Activated CD8-positive, alpha-beta memory T cell treated with anti-CD3 and anti-CD28 coated beads, Interleukin-2, amount 10 ng/mL, durations not matched to agents 7 days and 5 days (primary cell): ENCODE measurements around the gene SLC11A2. TPM values are rescaled to one million over a fixed set of nuclear protein-coding genes. Genes with fewer than 3 reads are reported as not detected.

Experiments
- ATAC-seq: fragments of 150-1000 bp; cut with Tn5 transposase; one replicate; pipeline ENCODE4 v1.10.0; 2021; ENCODE audit warnings: moderate library complexity
- CTCF ChIA-PET: fragments of 350-600 bp; sonication (Branson Sonifier 250); formaldehyde crosslinking; loops from one replicate; lab custom pipeline; 2021; ENCODE audit warnings: antibody characterized with exemption; lab: Charles Lee
- DNase-seq: peaks from one replicate; pipeline ENCODE4 v3.0.0-alpha.2; 2020
- H3K27ac Mint-ChIP-seq: one replicate; pipeline ENCODE4 v1.8.0; 2021; ENCODE audit warnings: mild to moderate bottlenecking, mixed read lengths
- H3K27me3 Mint-ChIP-seq: one replicate; pipeline ENCODE4 v1.8.0; 2021; ENCODE audit warnings: mixed read lengths
- H3K36me3 Mint-ChIP-seq: one replicate; pipeline ENCODE4 v1.8.0; 2021; ENCODE audit warnings: mild to moderate bottlenecking, mixed read lengths
- H3K4me1 Mint-ChIP-seq: one replicate; pipeline ENCODE4 v1.8.0; 2021; ENCODE audit warnings: mixed read lengths
- H3K4me3 Mint-ChIP-seq: one replicate; pipeline ENCODE4 v1.8.0; 2021; ENCODE audit warnings: mild to moderate bottlenecking, moderate library complexity, mixed read lengths
- H3K9me3 Mint-ChIP-seq: one replicate; pipeline ENCODE4 v1.8.0; 2022; ENCODE audit warnings: low read depth, mixed read lengths
- total RNA-seq, 2 experiments: library from RNA; stranded (reverse); gene quantifications; one replicate each; pipeline ENCODE4 v1.2.3, GENCODE V29; 2021

Gene SLC11A2
- total RNA-seq = 10 to 100 TPM; 38.2 to 42.3 TPM

GRCh38 chr12:51025836-51026638 is at the start of gene SLC11A2:
SLC11A2 (minus strand) TSS chr12:51026384; CDS start chr12:51010728, 15,656 bp downstream.
- peak; percentile 95 for DNase-seq
- CTCF ChIA-PET = interaction anchor here (0.9 to 4.6 kb wide), 13 partner anchors 21 to 316 kb away, joined by 3 to 46 read pairs (median 4); partner anchors contain the start of genes ATF1 and DAZAP2
- Mint-ChIP-seq H3K9me3 (no peaks in the 10 kb centered on the region), H3K27me3 (peaks cover 6% of the 10 kb centered on the region), H3K4me3 (peak within 1 kb of the TSS; percentile 87), H3K4me1 (peaks cover 44% of the 10 kb centered on the region), H3K36me3 (no peaks in the 10 kb centered on the region), H3K27ac (peak within 1 kb of the TSS; percentile 90)
- ATAC-seq = peak; percentile 96

GRCh38 chr12:51075390-51075789 is 49.2 kb upstream of the SLC11A2 start:
- no peaks in the 10 kb centered on the region for H3K9me3 Mint-ChIP-seq
- no peak for ATAC-seq

GRCh38 chr12:51071663-51072062 is 45.5 kb upstream of the SLC11A2 start:
- no peak for DNase-seq
- Mint-ChIP-seq H3K9me3 (no peaks in the 10 kb centered on the region), H3K4me3 (no peak overlapping the region), H3K36me3 (peaks cover 9% of the 10 kb centered on the region), H3K4me1 (peaks cover 9% of the 10 kb centered on the region), H3K27me3 (no peaks in the 10 kb centered on the region), H3K27ac (no peak overlapping the region)
- no peak for ATAC-seq
- CTCF ChIA-PET = no interaction called here

More at GRCh38 chr12:51075390-51075789, 49.2 kb upstream of the SLC11A2 start:
- CTCF ChIA-PET = no interaction called here
- Mint-ChIP-seq H3K27me3 (no peaks in the 10 kb centered on the region), H3K27ac (no peak overlapping the region), H3K4me3 (no peak overlapping the region), H3K36me3 (peaks cover 13% of the 10 kb centered on the region), H3K4me1 (peaks cover 15% of the 10 kb centered on the region)
- DNase-seq = no peak

GRCh38 chr12:51070004-51070403 is 43.8 kb upstream of the SLC11A2 start:
- peaks cover 1% of the 10 kb centered on the region for H3K4me1 Mint-ChIP-seq
- no peak overlapping the region for H3K4me3 Mint-ChIP-seq
- H3K9me3 Mint-ChIP-seq = no peaks in the 10 kb centered on the region
- no peaks in the 10 kb centered on the region for H3K27me3 Mint-ChIP-seq
- ATAC-seq = no peak
- H3K27ac Mint-ChIP-seq = no peak overlapping the region
- CTCF ChIA-PET = interaction anchor here (0.6 kb wide), 1 partner anchor 998 kb away, joined by 3 read pairs; no protein-coding TSS in a partner anchor
- H3K36me3 Mint-ChIP-seq = peaks cover 11% of the 10 kb centered on the region
- no peak for DNase-seq

- no peaks in the 10 kb centered on the region for H3K9me3 Mint-ChIP-seq
- ATAC-seq (no peak), DNase-seq (no peak)
- peaks cover 4% of the 10 kb centered on the region for H3K36me3 Mint-ChIP-seq
- CTCF ChIA-PET = no interaction called here
- H3K4me3 Mint-ChIP-seq = no peak overlapping the region
- H3K27ac Mint-ChIP-seq = no peak overlapping the region
- H3K4me1 Mint-ChIP-seq = no peaks in the 10 kb centered on the region
- H3K27me3 Mint-ChIP-seq = no peaks in the 10 kb centered on the region
These were observed 41.6 kb upstream of the SLC11A2 start for GRCh38 chr12:51067771-51068170.

- Mint-ChIP-seq H3K4me3 (no peak overlapping the region), H3K4me1 (no peaks in the 10 kb centered on the region), H3K9me3 (no peaks in the 10 kb centered on the region), H3K27me3 (no peaks in the 10 kb centered on the region), H3K36me3 (peaks cover 4% of the 10 kb centered on the region), H3K27ac (no peak overlapping the region)
- CTCF ChIA-PET = no interaction called here
- ATAC-seq (no peak), DNase-seq (no peak)
These were observed 41.0 kb upstream of the SLC11A2 start for GRCh38 chr12:51067229-51067628.

GRCh38 chr12:51065530-51065929 is 39.3 kb upstream of the SLC11A2 start:
- Mint-ChIP-seq H3K36me3 (peaks cover 6% of the 10 kb centered on the region), H3K4me3 (no peak overlapping the region), H3K4me1 (no peaks in the 10 kb centered on the region), H3K9me3 (no peaks in the 10 kb centered on the region), H3K27me3 (no peaks in the 10 kb centered on the region), H3K27ac (no peak overlapping the region)
- no peak for DNase-seq
- CTCF ChIA-PET = interaction anchor here (1.3 kb wide), 1 partner anchor 153 kb away, joined by 4 read pairs; the partner anchor contains the start of gene POU6F1
- ATAC-seq = no peak

GRCh38 chr12:51062631-51063397 is 36.6 kb upstream of the SLC11A2 start:
- CTCF ChIA-PET = no interaction called here

GRCh38 chr12:51059086-51059485 is 32.9 kb upstream of the SLC11A2 start:
- no peak for ATAC-seq
- H3K4me3 Mint-ChIP-seq = no peak overlapping the region
- H3K4me1 Mint-ChIP-seq = no peaks in the 10 kb centered on the region
- DNase-seq = no peak
- CTCF ChIA-PET = interaction anchor here (0.6 kb wide), 1 partner anchor 22 kb away, joined by 4 read pairs; no protein-coding TSS in a partner anchor
- H3K27me3 Mint-ChIP-seq = no peaks in the 10 kb centered on the region
- no peak overlapping the region for H3K27ac Mint-ChIP-seq
- H3K9me3 Mint-ChIP-seq = no peaks in the 10 kb centered on the region
- H3K36me3 Mint-ChIP-seq = peaks cover 42% of the 10 kb centered on the region

More at GRCh38 chr12:51062631-51063397, 36.6 kb upstream of the SLC11A2 start:
- DNase-seq = no peak
- peaks cover 24% of the 10 kb centered on the region for H3K36me3 Mint-ChIP-seq
- no peak overlapping the region for H3K4me3 Mint-ChIP-seq
- no peak overlapping the region for H3K27ac Mint-ChIP-seq
- H3K9me3 Mint-ChIP-seq = no peaks in the 10 kb centered on the region
- H3K27me3 Mint-ChIP-seq = no peaks in the 10 kb centered on the region
- no peaks in the 10 kb centered on the region for H3K4me1 Mint-ChIP-seq
- no peak for ATAC-seq

- H3K9me3 Mint-ChIP-seq = no peaks in the 10 kb centered on the region
- DNase-seq (no peak), ATAC-seq (no peak)
- no peaks in the 10 kb centered on the region for H3K27me3 Mint-ChIP-seq
- peaks cover 59% of the 10 kb centered on the region for H3K36me3 Mint-ChIP-seq
- CTCF ChIA-PET = interaction anchor here (1.3 to 1.4 kb wide), 2 partner anchors 7 to 24 kb away, joined by 3 to 5 read pairs; partner anchors contain the start of gene LETMD1
- H3K4me1 Mint-ChIP-seq = peaks cover 7% of the 10 kb centered on the region
- no peak overlapping the region for H3K27ac Mint-ChIP-seq
- no peak overlapping the region for H3K4me3 Mint-ChIP-seq
These were observed 30.1 kb upstream of the SLC11A2 start for GRCh38 chr12:51056242-51056641.

GRCh38 chr12:51055060-51055459 is 28.9 kb upstream of the SLC11A2 start:
- CTCF ChIA-PET = no interaction called here
- Mint-ChIP-seq H3K36me3 (peaks cover 57% of the 10 kb centered on the region), H3K4me1 (peaks cover 9% of the 10 kb centered on the region), H3K4me3 (no peak overlapping the region), H3K27ac (peak overlapping the region; percentile 18), H3K27me3 (no peaks in the 10 kb centered on the region), H3K9me3 (no peaks in the 10 kb centered on the region)
- no peak for ATAC-seq
- no peak for DNase-seq

- Mint-ChIP-seq H3K9me3 (no peaks in the 10 kb centered on the region), H3K27me3 (no peaks in the 10 kb centered on the region), H3K27ac (peak overlapping the region; percentile 37), H3K36me3 (peaks cover 49% of the 10 kb centered on the region), H3K4me1 (peaks cover 29% of the 10 kb centered on the region), H3K4me3 (no peak overlapping the region)
- no peak for ATAC-seq
- DNase-seq = no peak
- CTCF ChIA-PET = interaction anchor here (1.6 kb wide), 1 partner anchor 201 kb away, joined by 4 read pairs; no protein-coding TSS in a partner anchor
These were observed 25.6 kb upstream of the SLC11A2 start for GRCh38 chr12:51051787-51052186.

- ATAC-seq = no peak
- H3K36me3 Mint-ChIP-seq = peaks cover 36% of the 10 kb centered on the region
- peaks cover 32% of the 10 kb centered on the region for H3K4me1 Mint-ChIP-seq
- CTCF ChIA-PET = interaction anchor here (1.1 to 1.5 kb wide), 5 partner anchors 8 to 292 kb away, joined by 3 to 10 read pairs (median 5); partner anchors contain the start of gene SLC11A2
- H3K27me3 Mint-ChIP-seq = no peaks in the 10 kb centered on the region
- H3K4me3 Mint-ChIP-seq = peak overlapping the region; percentile 98
- no peaks in the 10 kb centered on the region for H3K9me3 Mint-ChIP-seq
- H3K27ac Mint-ChIP-seq = peak overlapping the region; percentile 94
- DNase-seq = no peak
These were observed 23.3 kb upstream of the SLC11A2 start for GRCh38 chr12:51049525-51049924.
